Measurements from ENCODE around the gene ISL2.

DNA sequence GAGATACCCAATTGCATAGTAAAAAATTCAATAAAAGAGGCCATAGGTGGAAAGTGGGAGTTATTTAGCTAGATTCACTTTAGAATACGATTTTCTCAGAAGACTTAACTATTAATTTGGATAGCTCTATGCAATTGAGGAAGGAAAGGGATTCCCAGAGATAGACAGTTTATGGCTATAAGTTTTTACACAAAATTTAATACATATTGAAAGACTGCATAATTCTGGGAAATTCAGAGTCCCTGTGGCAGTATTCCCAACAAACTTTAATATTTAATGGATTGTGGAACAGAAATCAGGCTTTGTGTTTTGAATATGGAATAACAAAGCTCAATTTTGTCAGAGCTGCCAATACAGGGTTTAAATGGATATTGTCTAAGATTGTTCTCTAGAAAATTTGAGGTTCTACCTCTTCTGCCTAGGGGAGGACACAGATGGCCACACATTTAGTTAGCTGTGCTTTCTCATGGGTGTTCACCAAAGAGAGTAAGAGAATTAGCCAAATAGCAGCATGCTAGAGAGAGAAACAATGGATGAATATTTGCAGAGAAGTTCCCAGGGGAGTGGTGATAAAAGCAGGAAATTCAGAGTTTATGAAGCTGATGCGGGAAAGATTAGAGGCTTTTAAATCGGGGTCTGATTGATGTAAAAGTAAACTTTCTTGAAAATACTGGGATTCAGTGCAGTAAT, 8.5 kb downstream of the ISL2 start:
- no peak for TF ChIP-seq EZH2phosphoT487 (IDR thresholded peaks at IDR 0.05; ENCODE audit: borderline replicate concordance, low read depth, low read length)
- TF ChIP-seq, protein P1, sequence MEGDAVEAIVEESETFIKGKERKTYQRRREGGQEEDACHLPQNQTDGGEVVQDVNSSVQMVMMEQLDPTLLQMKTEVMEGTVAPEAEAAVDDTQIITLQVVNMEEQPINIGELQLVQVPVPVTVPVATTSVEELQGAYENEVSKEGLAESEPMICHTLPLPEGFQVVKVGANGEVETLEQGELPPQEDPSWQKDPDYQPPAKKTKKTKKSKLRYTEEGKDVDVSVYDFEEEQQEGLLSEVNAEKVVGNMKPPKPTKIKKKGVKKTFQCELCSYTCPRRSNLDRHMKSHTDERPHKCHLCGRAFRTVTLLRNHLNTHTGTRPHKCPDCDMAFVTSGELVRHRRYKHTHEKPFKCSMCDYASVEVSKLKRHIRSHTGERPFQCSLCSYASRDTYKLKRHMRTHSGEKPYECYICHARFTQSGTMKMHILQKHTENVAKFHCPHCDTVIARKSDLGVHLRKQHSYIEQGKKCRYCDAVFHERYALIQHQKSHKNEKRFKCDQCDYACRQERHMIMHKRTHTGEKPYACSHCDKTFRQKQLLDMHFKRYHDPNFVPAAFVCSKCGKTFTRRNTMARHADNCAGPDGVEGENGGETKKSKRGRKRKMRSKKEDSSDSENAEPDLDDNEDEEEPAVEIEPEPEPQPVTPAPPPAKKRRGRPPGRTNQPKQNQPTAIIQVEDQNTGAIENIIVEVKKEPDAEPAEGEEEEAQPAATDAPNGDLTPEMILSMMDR (conservative IDR thresholded peaks at IDR 0.05; ENCODE audit: low read length) = no peak

Measured in OCI-LY7 (cell line).